NCI-H510A (cell line): Measurements from ENCODE around the gene HTN1.
"Not testable (repeated sequence)": the region's sequence is repeated elsewhere in the genome, so short reads cannot be mapped to it uniquely, and the experiment has no call there.

Source experiments
- DNase-seq: peaks from one replicate; lab custom pipeline; 2025; lab: John Stamatoyannopoulos, UW

The HTN1 gene

DNA sequence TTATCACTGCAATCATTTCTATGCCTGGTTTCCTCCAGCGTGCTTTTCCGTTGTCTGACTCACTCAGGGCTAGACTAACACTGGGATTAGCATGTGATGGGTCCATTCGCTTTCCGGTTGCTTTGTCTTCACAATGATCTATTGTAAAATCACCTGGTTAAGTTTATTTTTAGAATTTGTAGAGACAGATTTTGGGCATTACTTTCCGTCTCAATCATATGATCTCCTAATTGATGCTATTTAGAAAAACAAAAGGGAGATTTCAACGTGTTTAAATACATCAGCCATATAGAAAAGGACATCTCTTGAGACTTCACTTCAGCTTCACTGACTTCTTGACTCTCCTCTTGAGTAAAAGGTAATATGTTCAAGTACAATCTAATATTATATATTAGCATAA is at the start of gene HTN1:
Gene HTN1, plus strand, starts transcription at position 301 of the 400 bp plus-strand sequence. CDS start 2,639 bp downstream, outside the sequence.
- DNase-seq: not testable (repeated sequence)

DNA sequence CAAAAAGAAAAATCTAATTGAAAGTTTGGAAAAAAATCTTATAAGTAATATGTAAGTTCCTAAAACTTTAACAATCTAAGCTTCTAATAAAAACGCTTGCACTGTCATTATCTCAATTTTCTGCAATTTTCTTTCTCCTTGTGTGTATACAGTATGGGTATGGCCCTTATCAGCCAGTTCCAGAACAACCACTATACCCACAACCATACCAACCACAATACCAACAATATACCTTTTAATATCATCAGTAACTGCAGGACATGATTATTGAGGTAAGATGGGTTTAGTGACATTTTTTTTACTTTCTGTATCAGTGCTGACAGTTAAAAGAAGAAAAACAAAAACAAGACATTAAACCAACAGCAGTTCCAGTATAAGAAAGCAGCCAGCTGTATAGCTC is 49.5 kb upstream of the HTN1 start:
- DNase-seq: no peak

DNA sequence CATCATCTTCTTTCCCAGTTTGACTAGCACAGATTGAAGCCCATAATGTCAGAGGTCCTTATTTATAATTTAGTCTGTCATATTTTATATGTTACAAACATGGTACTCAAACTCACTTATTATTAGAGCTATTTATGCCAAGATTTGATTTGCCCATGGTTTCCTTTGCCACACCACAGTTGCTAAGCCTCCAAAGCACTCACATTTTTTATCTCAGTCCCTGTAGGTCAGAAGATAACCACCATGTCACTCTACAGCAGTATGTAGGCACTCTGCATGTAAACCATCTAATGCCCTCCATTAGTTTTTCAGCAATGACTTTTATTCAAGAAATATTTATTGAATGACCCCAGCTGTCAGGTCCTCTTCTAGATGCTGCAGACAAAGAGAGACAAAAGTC is 47.7 kb upstream of the HTN1 start:
- no peak for DNase-seq

DNA sequence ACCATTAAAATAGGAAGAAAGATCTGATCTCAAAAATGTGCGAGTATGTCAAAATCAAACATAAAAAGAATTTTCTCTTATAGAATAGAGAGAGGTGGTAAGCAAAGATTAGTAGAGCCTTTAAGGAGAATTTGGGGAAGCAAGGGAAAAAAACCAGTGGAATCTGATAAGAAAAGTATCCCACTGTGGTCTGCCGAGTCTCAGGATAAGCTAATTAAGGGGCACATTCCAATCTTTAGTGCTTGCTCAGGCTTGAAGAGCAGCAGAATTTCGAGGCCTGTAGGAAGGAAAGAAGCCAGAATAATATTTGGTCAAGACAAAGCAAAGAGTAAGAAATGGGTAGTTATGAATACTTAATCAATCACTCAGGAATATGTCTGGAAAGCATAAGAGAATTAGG is 41.5 kb upstream of the HTN1 start:
- DNase-seq: no peak

DNA sequence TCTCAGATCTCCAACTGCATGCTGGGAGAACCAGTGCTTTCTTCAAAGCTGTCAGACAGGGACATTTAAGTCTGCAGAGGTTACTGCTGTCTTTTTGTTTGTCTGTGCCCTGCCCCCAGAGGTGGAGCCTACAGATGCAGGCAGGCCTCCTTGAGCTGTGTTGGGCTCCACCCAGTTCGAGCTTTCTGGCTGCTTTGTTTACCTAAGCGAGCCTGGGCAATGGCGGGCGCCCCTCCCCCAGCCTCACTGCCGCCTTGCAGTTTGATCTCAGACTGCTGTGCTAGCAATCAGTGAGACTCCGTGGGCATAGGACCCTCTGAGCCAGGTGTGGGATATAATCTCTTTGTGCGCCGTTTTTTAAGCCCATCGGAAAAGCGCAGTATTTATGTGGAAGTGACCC is 31.2 kb upstream of the HTN1 start:
- DNase-seq: not testable (repeated sequence)

DNA sequence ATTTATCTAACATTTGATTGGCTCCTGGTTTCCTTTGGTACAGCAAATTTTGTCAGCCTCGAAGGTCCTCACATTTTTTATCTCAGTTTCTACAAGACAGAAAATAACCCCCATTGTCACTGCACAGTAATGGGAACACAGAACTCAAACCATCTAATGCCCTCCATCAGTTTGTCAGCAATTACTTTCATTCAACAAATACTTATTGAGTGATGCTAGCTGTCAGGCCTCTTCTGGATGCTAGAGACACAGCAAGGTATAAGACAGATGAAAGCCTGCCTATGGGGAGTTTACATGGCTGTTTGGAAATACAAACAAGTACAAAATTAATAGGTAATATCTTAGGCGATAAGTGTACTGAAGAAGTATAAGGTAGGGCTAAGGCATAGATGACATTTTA is 27.0 kb upstream of the HTN1 start:
- DNase-seq: no peak

DNA sequence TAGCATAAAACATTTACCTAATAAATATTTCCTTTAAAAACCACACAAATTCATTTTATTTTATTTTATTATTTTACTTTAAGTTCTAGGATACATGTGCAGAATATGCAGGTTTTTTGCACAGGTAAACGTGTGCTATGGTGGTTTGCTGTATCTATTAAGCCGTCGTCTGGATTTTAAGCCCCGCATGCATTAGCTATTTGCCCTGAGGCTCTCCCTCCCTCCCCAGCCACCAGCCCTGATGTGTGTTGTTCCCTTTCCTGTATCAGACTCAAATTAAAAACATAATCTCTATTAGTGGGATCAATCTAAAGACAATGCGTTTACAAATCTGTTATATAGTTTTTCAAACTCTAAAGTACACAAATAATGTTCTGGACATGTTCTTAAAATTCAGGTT is 23.2 kb upstream of the HTN1 start:
- DNase-seq: no peak

DNA sequence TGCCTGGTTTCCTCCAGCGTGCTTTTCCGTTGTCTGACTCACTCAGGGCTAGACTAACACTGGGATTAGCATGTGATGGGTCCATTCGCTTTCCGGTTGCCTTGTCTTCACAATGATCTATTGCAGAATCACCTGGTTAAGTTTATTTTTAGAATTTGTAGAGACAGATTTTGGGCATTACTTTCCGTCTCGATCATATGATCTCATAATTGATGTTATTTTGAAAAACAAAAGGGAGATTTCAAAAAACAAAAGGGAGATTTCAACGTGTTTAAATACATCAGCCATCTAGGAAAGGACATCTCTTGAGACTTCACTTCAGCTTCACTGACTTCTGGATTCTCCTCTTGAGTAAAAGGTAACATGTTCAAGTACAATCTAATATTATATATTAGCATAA is 22.1 kb upstream of the HTN1 start, which contains the start of gene HTN3:
Gene HTN3, plus strand, starts transcription at position 301 of the 400 bp plus-strand sequence. CDS start 2,282 bp downstream, outside the sequence.
- DNase-seq: not testable (repeated sequence)

DNA sequence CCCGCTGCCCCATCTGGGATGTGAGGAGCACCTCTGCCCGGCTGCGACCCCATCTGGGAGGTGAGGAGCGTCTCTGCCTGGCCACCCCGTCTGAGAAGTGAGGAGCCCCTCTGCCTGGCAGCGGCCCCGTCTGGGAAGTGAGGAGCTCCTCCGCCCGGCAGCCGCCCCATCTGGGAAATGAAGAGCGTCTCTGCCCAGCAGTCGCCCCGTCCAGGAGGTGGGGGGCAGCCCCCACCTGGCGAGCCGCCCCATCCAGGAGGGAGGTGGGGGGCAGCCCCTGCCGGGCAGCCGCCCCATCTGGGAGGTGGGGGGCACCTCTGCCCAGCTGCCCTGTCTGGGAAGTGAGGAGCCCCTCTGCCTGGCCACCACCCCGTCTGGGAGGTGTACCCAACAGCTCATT is 12.7 kb upstream of the HTN1 start:
- DNase-seq: not testable (repeated sequence)

DNA sequence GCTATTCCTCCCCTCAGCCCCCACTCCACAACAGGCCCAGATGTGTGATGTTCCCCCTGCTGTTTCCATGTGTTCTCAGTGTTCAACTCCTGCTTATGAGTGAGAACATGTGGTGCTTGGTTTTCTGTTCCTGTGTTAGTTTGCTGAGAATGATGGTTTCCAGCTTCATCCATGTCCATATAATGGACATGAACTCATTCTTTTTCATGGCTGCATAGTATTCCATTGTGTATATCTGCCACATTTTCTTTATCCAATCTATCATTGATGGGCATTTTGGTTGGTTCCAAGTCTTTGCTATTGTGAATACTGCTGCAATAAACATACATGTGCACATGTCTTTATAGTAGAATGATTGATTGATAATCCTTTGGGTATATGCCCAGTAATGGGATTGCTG is 10.3 kb upstream of the HTN1 start:
- not testable (repeated sequence) for DNase-seq

DNA sequence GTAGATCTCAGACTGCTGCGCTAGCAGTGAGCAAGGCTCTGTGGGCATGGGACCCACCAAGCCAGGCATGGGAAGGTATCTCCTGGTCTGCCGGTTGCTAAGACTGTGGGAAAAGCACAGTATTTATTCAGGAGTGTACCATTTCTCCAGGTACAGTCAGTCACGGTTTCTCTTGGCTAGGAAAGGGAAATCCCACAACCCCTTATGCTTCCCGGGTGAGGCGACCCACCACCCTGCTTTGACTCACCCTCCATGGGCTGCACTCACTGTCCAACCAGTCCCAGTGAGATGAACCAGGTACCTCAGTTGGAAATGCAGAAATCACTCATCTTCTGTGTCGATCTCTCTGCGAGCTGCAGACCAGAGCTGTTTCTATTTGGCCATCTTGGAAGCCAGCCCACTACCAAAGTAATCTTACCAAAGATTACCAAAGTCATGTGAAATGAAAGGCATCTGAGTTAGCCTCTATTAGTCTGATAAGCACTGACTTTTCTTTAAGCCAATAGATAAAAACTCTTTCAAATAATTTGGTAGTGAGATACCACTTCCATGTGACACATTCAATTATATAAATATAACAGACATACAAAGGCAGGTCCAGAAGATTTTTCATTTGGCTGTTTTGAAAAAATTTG is 8.5 kb upstream of the HTN1 start:
- DNase-seq: no peak

DNA sequence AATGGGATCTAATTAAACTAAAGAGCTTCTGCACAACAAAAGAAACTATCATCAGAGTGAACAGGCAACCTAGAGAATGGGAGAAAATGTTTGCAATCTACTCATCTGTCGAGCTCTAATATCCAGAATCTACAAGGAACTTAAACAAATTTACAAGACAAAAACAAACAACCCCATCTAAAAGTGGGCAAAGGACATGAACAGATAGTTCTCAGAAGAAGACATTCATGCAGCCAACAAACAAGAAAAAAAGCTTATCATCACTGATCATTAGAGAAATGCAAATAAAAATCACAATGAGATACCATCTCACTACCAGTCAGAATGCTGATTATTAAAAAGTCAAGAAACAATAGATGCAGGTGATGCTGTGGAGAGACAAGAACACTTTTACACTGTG is 6.3 kb downstream of the HTN1 start:
- DNase-seq: not testable (repeated sequence)

DNA sequence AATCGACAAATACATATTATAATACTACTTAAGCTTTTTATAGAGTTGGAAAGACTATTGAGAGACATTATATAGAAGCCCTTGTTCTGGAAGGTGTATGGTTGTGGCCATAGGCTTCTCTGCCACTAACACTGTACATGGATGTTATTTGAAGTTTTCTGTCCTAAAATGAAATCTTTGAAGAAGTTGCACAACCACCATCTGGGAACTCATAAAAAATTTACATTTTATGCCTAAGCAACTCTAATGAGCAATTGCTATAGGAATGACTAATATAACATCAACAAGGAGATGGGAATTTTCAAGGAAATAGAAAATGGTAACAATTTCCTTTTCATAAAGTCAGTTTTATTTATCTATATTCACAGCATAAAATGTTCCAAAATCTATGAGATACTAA is 7.4 kb downstream of the HTN1 start:
- no peak for DNase-seq

DNA sequence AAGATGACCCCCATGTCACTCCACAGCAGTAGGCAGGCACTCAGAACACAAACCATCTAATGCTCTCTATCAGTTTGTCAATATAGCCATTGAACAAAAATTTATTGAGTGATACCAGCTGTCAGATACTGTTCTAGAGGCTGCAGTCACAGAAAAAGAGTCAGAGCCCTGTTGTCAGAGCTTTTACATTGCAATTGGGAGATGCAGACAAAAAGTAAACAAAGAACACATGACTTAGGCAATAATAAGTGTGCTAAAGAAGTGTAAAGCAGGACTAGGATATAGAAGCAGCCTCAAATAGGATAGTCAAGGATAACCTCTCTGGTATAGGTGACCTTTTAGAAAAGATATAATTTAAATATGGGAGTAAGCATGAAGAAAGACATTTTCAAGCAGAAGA is 8.9 kb downstream of the HTN1 start:
- no peak for DNase-seq

DNA sequence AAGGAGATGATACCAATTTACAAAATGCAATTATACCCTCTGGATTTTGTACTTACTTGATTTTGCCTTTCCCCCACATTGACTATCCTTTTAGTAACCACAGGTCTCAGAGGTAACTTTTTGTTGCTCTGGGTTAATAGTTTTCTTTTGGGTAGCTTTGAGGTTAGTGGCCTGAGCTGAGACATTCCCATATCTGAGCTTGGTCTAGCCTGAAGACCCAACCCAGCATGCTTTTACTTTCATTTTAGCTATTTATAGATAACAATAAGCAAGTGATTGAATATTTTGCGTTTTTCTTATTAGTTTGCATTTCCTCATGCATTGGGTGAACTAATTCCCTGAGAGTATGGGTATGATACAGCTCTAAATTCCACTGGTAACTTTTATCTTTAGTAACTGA is 11.8 kb downstream of the HTN1 start:
- no peak for DNase-seq

DNA sequence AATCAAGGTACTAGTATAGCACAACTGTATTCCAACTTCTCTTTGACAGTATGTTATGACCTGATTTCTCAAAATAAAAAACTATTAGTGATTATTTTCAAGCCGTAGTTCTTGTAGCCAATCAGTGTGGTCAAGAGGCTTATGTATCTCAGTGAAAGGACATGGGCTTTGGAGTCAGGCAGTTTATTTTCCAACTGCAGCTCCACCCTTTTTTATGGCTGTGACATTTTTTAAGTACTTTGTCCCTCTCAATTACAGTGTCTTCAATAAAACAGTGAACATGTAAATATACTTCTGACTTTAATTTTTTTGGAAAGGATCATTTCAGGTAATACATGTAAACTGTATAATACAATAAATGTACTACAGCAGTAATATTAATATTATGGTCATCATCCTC is 30.0 kb downstream of the HTN1 start:
- DNase-seq: no peak

DNA sequence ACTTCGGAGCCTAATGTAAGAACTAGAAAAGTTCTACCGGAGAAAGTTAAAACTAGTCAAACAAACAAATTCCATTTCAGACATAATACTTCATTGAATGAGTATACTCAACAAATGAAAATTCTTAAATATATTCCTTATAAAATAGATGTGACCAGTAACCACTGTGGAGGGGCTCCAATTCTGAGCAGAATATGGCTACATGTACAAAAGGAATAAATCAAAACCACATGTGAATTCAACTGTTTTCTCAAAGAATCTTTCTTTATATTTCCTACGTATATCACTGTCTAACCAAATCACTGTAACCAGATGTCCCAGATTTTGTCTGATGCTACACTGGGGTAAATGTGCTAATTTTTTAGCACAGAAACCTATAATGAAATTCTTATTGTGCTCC is 49.0 kb downstream of the HTN1 start:
- DNase-seq: no peak
